CD1c-positive myeloid dendritic cell (primary cell): Measurements from ENCODE around the gene LKAAEAR1.

Experiments used
- DNase-seq: peaks from one replicate; pipeline ENCODE4 v3.0.0-alpha.2; 2016; ENCODE audit errors: extremely low spot score

Gene LKAAEAR1

GRCh38 chr20:64078934-64079272 is 5.3 kb downstream of the LKAAEAR1 start:
- no peak for DNase-seq

- DNase-seq: peak; percentile 28
Observed at GRCh38 chr20:64077876-64078551, 6.2 kb downstream of the LKAAEAR1 start.

DNA sequence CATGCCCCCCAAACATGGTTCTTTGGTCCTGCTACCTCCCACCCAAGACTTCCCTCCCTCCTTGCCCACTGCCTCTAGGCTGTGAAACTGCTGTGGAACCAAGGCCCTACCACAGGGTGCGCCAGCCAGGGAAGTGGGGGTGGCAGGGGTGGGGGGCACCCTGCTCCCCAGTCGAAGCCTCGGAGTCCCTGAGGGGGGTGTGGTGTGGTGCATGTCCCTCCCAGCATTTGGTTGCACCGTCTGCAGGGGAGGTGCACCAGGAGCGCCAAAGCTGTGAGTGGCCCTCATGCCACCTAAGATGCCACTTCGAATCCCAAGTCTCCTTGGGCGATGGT is 6.7 kb downstream of the LKAAEAR1 start:
- DNase-seq: no peak

- peak; percentile 63 for DNase-seq
Observed at GRCh38 chr20:64077094-64077493, 7.1 kb downstream of the LKAAEAR1 start.

GRCh38 chr20:64076061-64076997 is 7.9 kb downstream of the LKAAEAR1 start:
- no peak for DNase-seq

- DNase-seq: no peak
Observed at GRCh38 chr20:64075556-64075955, 8.6 kb downstream of the LKAAEAR1 start.

- no peak for DNase-seq
Observed at GRCh38 chr20:64074963-64075362, 9.2 kb downstream of the LKAAEAR1 start.

GRCh38 chr20:64074184-64074789 is 9.9 kb downstream of the LKAAEAR1 start:
- DNase-seq: no peak

DNA sequence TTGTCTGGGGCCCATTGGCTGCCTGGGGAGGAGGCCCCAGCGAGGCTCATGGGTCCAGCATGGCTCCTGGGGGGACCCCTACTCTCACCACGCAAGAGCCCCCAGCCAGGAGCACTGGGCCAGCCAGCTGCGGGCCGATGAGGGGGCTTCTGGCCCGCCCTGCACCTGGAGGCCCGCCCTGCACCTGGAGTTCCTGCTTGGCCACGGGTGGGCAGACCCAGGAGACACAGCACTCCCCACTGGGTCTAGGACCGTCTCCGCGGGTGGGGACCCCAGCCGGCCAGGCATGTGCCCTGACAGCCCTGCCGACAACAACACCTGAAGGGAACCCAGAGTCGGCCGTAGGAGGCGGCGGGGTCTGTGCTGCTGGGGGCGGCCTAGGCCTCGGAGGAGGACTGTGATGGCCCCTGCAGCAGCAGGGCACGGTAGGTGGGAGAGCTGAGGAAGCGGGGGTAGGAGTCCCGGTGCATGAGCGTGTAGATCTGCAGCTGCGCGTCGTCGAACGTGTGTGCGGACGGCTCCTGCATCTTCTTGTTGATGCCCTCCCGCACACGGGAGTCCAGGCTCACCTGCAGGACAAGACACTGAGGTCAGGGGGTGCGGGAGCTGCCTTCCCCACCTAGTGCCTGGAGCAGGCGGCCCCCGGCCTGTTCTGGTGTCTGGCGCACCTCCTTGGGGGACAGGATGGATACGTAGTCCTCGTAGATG is 10.6 kb downstream of the LKAAEAR1 start:
- DNase-seq: no peak

DNA sequence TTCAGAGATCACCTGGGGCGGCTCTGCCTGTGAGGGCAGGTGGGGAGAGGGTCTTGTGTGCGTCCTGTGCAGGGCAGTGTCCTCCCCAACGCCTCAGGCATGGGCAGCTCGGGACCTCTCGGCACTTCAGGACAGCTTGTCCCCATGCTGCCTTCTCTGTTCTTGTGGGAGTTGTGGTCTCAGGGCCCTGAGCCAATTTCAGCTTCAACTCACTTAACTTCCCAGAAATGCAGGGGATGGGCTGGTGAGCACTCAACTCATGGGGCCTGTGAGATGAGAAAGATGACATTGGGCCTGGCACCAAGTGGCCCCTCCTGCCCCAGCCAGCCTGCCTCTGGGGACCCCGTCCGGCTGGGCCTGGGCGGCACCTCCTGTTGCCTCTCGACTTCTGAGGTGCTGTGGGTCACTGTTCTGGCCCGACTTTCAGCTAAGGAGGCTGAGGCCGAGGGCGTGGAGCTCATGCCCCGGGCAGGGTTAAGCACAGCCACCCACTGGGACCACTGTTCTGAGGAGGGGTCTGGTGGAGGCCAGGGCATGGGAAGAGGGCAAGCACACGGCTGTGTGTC is 11.6 kb downstream of the LKAAEAR1 start:
- no peak for DNase-seq

GRCh38 chr20:64071341-64072332 is 12.6 kb downstream of the LKAAEAR1 start:
- no peak for DNase-seq

- no peak for DNase-seq
Observed at GRCh38 chr20:64070244-64070993, 13.8 kb downstream of the LKAAEAR1 start.

DNA sequence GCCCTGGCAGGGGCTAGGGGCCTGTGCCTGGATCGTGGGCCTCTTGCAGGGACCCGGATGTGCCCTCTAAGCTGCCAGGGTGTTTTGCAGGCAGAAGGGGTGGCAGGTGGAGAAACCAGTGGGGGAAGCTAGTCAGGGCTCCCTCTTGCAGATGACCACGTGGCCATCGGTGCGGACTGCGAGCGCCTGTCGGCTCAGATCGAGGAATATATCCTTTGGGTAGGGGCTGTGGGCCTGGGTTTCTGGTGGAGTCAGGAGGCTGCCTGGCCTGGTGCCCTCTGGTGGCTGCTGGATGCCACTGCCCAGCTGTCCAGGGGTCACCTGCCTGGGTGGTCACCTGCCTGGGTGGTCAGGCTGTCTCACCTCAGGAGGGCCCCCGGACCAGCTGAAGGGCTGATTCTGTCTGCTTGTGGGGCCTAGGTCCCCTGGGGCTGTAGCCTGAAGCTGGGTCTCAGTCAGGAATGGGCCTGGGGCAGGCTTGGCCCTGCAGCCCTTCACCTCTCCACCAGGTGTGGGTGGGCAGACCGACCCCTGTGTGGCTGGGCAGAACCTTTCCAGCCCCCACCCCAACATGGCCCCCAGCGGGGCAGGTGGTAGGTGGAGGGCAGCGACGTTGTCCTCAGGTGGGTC is 14.5 kb downstream of the LKAAEAR1 start:
- peak; percentile 10 for DNase-seq

DNA sequence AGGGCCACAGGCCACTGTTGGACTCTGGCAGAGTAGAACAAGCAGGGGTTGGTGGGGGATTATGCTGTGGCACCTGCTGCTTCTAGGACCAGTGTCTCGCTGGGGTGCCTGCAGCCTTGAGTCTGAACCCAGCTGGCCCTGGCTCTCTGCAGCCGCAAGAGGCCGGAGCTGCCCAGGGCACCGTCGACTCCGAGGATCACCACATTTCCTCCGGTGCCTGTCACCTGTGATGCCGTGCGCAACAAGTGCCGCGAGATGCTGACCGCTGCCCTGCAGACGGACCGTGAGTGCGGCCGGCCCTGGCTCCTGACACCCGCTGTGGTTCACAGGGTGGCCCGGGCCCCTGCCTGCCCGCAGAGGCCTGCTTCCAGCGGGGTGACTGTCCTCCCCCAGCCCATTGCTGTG is 15.0 kb downstream of the LKAAEAR1 start:
- DNase-seq: no peak

DNA sequence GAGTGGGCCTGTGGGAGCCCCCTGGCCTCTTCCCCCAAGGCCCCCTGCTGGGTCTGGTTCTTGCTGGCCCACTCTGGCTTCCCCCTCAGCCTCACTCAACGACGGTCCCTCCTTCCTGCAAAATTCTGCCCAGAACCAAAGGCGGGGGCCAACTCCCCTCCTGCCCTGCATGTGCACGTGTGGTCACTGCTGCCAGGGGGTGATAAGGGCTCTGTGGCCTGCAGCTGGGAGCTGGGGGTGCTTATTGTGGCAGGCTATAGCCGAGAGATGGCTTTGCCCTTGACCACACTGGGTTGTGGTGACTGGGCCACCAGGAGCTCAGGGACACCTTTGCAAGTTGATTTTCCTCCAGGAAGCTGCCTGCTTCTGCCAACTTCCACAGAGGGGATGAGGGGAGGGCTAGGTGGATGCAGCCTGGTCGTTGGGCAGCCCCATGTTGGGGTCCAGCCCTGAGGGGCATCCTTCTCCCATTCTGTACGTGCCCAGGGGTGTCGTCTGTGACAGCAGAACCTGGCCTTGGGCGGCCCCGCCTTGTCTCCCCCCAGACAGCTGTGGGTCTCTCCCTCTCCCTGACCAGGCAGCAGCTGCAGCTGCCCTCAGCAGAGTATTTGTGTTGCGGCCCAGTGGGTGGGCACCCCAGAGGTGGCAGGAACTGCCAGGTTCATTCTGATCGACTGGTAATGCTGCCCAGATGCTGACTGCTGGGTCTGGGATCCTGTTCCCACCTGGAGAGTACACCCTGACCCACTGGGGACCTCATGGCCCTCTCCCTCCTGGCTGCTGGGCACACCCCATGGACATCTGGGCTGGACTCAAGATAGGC is 15.6 kb downstream of the LKAAEAR1 start:
- DNase-seq: no peak

DNA sequence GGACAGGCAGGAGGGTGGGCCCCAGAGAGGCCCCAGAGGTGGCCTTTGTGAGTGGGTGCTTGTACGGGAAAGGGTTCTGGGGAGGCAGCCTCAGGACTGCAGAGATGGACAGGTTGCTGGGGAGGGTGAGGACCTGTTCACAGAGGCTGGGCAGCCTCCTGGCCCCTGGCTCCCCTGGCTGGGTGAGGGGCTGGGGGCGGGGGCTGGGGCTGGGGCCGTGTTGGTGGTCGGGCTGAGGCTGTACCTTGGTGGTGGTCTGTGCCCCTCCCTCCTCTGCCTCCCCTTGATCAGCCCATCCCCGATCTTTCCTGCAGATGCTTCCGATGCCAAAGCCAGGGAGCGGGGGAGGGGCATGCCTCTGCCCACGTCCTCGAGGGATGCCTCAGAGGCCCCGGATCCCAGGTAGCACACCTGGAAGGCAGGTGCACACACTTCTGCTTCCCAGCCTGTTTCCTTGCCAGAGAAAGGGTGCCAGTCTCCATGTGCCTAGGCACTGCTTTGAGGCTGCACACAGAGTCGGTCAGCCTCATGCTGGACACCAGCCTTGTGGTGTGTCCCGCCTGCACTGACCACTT is 16.4 kb downstream of the LKAAEAR1 start:
- no peak for DNase-seq

- peak; percentile 6 for DNase-seq
Observed at GRCh38 chr20:64067005-64067632, 17.1 kb downstream of the LKAAEAR1 start.

DNA sequence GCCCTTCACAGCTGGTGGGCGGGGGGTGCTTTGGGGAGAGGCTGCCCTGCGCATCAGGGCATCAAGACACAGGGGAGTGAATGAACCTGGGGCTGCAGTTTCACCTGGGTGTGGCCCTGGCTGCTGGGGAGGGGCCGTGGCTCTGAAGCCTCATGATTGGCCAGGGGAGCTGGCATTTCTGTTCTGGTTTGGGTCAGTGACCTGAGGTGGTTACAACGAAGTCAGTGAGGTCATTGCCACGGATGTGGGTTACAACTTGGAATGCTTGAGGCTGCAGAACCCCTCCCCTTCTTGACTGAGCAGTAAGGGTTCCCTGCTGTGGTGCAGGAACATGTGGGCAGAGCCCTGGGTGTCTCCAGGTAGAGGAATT is 18.2 kb downstream of the LKAAEAR1 start:
- peak; percentile 43 for DNase-seq
